ENCODE measurements around the gene AOC2.
"Not testable (repeated sequence)": the region's sequence is repeated elsewhere in the genome, so short reads cannot be mapped to it uniquely, and the experiment has no call there.

AOC2 gene

GRCh38 chr17:42832934-42833766 lies 11.2 kb upstream of the AOC2 start, which contains the start of gene PSME3:
TSS of gene PSME3 (plus strand) at chr17:42833397. CDS start at chr17:42833632, 235 bp downstream.
- peak; percentile 91 for DNase-seq

DNA sequence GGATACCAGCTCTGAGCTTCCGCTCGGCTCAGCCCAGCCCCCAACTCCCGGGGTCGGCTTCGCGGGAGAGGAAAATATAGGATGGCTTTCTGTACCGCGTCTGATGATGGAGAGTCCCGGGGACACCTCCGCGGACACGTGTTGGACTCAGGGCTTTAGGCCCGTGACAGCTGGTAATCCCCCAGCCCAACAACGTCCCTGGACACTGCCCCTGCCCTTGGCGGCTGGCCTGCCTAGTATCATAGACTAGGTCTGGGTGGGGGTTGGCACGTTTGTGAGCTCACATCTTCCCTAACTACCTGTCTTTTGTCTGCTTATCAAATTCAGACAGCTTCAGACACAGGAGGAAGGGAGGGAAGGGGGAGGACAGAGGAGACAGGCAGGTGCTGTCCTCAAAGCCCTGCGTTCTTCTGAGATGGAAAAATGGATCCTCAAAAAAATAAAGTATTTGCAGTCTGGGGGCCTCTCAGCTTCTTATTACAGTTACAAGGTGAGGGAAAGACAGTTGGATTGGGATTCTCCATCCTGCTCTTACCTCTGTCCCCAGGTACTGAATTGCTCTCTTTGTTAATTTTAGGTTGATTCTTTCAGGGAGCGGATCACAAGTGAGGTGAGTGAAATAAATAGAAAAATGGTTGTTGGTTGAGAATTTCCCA lies 10.5 kb upstream of the AOC2 start:
- DNase-seq, result no peak

- no peak for DNase-seq
Measured at GRCh38 chr17:42835732-42836131, 8.6 kb upstream of the AOC2 start.

GRCh38 chr17:42841975-42842685 lies 2.2 kb upstream of the AOC2 start:
- DNase-seq, result no peak

DNA sequence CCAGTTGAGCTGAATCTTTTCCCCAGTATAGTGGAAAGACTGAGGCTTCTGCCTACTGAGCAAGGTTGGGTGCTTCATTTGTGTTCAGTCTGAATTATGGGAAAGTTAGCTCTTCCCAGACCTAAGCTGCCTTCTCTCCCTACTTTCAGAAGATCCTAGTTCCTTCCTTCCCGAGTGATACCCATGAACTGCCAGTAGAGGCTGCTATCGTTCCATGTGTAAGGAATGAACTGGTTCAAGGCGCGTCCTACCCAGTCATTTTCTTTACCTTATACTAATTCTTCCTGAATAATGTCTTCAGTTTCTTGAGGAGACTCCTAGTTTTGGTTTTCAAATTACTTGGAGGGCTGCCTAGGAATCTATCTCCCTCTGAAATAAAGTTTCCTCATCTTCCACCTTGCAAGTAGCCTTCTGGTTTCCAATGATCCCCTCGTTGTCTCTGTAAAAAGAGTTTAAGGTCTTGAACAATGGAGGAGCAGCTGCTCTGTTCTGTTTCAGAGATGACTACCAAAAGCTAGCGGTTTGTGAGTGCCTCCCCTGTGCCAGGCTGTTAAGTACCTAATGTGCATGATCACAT lies 934 bp upstream of the AOC2 start:
- DNase-seq, result peak; percentile 25

GRCh38 chr17:42844761-42845555 lies 578 bp downstream of the AOC2 start:
- no peak for DNase-seq

DNA sequence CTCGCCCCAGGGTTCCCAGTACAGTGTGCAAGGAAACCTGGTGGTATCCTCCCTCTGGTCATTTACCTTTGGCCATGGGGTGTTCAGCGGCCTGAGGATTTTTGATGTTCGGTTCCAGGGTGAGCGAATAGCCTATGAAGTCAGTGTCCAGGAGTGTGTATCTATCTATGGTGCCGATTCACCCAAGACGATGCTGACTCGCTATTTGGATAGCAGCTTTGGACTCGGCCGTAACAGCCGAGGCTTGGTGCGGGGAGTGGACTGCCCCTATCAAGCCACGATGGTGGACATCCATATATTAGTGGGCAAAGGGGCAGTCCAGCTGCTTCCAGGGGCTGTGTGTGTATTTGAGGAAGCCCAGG lies 1.2 kb downstream of the AOC2 start:
- no peak for DNase-seq

DNA sequence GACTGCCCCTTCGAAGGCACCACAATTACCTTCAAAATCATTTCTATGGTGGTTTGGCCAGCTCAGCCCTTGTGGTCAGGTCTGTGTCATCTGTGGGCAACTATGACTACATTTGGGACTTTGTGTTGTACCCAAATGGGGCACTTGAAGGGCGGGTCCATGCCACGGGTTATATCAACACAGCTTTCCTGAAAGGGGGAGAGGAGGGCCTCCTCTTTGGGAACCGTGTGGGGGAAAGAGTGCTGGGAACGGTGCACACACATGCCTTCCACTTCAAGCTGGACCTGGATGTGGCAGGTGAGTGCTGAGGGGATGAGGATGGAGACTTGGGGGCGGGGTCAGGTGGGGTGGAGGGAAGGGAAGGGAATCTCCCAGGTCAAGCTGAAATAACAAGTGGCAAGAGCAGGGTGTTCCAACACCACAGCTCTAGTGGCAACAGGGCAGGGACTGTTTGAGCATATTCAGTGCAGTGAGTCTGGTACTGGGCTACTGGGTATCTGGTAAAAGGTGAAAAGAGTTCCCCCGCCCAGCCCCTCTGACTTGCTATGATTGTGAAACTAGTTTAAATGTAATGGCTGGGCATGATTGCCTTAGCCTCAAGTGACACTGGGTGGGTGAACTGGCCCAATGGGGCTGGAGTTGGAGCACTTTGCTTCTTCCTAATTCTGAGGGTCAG lies 1.7 kb downstream of the AOC2 start:
- no peak for DNase-seq

DNA sequence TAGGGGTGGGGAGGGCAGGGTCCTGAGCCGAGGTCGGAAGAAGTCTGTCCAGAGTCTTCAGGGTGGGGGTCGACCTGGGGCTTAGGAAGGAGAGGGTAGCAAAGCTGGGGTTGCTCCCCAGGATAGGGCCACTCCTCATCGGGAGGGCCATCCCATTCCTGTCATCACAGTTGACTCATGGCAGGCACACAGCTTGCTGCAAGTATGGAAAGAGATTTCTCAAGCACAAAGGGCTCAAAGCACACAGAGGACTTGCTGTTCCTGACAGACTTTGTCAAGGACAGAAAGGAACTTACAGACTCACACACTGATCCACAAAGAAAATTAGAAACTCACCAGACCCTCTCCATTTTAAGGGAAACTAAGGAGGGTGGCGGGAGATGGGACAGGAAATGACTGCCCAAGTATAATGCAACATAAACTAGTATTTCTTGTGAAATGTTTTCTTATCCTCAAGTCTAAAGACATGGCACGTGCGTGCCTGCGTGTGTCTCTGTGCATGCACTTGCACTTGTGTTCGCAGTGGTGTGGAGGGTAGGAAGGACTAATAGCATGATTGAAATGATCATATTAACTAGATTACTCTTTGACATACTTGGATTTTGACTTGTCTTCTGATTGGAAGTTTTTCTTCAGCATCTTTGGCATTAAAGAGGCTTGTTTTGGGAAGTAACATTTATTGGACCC lies 2.4 kb downstream of the AOC2 start:
- DNase-seq, result no peak

GRCh38 chr17:42848093-42848492 lies 3.7 kb downstream of the AOC2 start:
- no peak for DNase-seq

DNA sequence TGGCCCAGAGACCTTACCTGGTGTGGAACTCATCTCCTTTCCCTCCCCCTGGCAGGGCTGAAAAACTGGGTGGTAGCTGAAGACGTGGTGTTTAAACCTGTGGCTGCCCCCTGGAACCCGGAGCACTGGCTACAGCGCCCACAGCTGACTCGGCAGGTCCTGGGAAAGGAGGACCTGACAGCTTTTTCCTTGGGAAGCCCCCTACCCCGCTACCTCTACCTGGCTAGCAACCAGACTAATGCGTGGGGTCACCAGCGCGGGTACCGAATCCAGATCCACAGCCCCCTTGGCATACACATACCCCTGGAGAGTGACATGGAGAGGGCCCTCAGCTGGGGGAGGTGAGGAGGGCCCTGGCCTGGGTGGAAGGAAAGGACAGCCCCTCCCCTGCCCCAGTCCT lies 4.7 kb downstream of the AOC2 start:
- no peak for DNase-seq

- no peak for DNase-seq
Measured at GRCh38 chr17:42849451-42850181, 5.2 kb downstream of the AOC2 start.

DNA sequence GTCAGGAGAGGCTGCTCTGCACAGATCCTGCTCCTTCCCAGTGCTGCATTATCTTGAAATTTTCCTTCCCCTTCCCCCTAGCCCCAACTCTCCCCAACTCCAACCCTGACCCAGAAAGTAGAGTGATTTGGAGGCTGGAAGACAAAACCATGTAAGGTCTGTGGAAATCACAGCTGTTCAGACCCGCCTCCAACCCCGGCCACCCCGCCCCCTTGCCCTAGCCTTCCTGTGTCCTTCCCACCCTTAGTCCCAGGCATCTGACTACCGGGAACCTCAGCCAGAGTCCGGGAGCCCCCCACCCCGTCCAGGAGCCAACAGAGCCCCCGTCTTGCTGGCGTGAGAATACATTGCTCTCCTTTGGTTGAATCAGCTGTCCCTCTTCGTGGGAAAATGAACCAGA lies 6.6 kb downstream of the AOC2 start, which contains the start of gene AOC3:
TSS of gene AOC3 (plus strand) at position 246 of the 400 bp plus-strand sequence. CDS start at position 391, 145 bp downstream.
- DNase-seq, result no peak

DNA sequence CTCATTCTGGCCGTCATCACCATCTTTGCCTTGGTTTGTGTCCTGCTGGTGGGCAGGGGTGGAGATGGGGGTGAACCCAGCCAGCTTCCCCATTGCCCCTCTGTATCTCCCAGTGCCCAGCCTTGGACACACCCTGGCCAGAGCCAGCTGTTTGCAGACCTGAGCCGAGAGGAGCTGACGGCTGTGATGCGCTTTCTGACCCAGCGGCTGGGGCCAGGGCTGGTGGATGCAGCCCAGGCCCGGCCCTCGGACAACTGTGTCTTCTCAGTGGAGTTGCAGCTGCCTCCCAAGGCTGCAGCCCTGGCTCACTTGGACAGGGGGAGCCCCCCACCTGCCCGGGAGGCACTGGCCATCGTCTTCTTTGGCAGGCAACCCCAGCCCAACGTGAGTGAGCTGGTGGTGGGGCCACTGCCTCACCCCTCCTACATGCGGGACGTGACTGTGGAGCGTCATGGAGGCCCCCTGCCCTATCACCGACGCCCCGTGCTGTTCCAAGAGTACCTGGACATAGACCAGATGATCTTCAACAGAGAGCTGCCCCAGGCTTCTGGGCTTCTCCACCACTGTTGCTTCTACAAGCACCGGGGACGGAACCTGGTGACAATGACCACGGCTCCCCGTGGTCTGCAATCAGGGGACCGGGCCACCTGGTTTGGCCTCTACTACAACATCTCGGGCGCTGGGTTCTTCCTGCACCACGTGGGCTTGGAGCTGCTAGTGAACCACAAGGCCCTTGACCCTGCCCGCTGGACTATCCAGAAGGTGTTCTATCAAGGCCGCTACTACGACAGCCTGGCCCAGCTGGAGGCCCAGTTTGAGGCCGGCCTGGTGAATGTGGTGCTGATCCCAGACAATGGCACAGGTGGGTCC lies 7.2 kb downstream of the AOC2 start:
- not testable (repeated sequence) for DNase-seq

DNA sequence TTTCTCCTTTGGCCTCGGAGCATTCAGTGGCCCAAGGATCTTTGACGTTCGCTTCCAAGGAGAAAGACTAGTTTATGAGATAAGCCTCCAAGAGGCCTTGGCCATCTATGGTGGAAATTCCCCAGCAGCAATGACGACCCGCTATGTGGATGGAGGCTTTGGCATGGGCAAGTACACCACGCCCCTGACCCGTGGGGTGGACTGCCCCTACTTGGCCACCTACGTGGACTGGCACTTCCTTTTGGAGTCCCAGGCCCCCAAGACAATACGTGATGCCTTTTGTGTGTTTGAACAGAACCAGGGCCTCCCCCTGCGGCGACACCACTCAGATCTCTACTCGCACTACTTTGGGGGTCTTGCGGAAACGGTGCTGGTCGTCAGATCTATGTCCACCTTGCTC lies 8.0 kb downstream of the AOC2 start:
- DNase-seq, result no peak

- DNase-seq, result no peak
Measured at GRCh38 chr17:42853004-42853403, 8.6 kb downstream of the AOC2 start.

- DNase-seq, result no peak
Measured at GRCh38 chr17:42853597-42853967, 9.2 kb downstream of the AOC2 start.

DNA sequence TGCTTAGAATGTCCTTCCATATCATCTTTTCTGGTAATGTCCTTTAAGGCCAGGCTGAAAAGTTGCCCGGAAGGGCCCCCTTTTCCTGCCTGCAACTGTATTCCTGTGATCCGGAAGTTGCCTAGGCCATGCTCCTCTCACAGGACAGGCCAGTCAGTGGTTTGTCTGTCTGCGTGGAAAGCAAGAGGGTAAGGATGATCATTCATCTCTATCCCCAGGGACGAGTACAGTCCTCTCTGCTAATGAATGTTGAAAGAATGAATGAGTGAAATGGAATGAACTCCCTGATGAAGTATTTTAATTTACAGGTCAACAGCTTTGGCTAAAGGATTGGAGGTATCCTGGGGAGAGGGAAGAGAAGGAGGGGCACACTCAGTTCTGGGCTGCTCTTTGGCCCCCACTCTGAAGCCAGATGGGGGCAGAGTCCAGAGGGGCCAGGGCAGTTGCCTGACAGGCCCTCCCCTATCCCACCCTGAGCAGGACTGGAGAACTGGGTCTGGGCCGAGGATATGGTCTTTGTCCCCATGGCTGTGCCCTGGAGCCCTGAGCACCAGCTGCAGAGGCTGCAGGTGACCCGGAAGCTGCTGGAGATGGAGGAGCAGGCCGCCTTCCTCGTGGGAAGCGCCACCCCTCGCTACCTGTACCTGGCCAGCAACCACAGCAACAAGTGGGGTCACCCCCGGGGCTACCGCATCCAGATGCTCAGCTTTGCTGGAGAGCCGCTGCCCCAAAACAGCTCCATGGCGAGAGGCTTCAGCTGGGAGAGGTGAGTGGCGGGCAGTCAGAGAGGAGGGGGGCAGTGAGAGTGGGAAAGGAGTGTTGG lies 9.8 kb downstream of the AOC2 start:
- DNase-seq, result no peak

Measured in CD4-positive, alpha-beta T cell treated with Interleukin-10 for 1 hour (primary cell).